HG03064 (cell line): ENCODE results near the gene RER1.

Source experiments
- ATAC-seq: cut with Tn5 transposase; IDR thresholded peaks from one replicate; pipeline ENCODE4 v1.9.1; 2021; ENCODE audit warnings: low read depth; ENCODE audit not compliant: unreplicated experiment

The RER1 gene

GRCh38 chr1:2386636-2387611 is 4.7 kb upstream of the RER1 start:
- no peak for ATAC-seq

- no peak for ATAC-seq
Observed at GRCh38 chr1:2388004-2388913, 3.4 kb upstream of the RER1 start.

DNA sequence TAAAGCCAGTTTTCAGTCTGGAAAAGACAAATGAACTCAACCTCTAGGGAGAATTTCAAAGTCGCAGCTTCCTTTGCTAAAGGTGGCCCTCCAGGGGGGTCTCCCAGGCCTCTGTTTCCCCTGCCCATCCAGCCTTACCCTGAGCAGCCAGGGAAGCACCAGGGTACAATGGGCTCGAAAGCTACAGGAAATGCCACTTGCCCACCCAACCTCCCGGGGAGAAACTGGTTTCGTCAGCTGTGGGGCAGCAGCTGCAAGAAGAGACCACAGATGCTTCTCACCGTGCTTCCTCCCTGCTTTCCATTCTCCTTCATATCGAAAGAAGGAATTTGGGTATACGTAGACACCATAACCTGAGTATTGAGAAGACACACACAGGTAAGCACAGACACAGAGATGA is 2.0 kb upstream of the RER1 start:
- ATAC-seq, result no peak

DNA sequence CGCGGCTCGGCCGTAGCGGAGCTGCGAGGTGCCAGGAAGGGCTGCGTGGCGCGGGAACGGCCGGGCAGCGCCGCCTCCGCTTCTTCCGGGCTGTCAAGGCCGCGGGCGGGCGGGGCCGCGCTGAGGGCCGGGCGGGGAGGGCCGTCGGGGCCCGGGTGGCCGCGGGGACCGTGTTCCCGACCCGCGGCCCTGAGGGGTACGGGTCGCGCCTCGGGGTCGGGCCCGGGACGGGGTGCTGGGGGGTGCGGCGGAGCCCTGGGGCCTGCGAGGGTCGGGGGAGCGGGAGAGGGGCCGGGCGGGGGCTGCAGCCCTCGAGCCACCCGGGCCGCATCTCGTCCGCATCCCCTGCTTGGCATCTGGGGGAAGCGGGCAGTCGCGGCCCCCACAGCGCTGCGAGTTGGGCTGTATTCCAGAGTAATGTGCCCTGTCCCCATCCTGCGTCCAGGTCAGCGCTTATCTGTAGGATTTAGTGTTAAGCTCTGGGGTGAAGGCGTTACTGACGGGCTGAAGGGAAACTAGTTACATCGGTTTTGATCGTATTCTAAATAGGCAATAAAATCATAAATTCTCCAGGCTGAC is 379 bp downstream of the RER1 start:
- no peak for ATAC-seq

DNA sequence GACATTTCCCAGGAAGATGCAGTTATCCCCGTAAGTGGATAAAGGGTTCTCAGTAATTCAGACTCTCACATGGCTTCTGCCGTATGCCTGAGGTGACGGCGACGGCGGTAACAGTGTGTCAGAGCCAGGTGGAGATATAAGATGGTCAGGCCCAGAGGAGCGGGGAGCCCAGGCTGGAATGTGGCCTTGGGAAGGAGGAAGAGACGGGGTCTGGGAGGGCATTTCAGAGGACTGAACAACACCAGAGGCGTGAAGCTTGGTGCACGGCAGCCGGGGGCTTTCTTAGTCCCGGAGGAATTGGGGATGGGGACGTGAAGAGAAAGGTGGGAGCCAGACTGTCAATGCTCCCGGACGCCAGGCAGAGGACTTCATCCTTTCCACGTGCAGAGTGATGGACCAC is 1.0 kb downstream of the RER1 start:
- ATAC-seq, result no peak

DNA sequence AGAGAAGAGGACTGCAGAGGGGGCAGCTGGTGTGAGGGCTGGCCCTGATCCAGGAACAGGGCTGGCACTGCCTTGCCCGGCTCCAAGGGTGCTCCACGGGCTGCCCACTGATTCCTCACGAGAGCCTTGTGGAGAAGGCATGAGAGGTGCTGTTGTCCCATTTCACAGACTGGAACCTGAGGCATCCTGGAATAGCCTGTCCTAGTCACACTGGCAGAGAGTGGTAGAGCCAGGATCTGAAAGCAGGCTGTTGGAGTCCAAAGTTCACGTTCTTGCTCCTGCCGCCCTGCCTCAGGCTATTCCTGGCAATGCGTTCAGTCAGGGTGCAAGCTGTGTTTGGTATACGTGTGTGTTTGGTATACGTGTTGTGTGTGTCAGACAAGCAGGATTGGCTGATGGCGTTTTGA is 1.8 kb downstream of the RER1 start:
- ATAC-seq, result no peak

DNA sequence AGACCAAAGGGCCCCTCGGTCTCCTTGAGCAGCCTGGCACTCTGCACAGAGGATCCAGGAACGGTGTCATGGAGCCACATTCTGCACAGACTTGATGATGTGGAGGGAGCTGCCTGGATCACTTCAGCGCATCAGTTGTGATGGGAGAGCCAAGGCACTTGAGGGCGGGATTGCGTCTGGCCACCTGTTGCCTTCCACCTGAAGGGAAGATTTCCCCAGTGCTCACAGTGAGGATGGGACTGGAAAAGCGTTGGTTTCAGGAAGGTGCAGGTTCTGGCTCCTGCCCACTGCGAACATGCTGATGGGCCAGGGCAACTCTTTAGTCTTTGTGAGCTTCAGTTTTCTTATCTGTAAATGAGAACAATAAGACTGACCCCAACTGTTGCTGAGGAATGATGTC is 2.6 kb downstream of the RER1 start:
- ATAC-seq, result no peak

DNA sequence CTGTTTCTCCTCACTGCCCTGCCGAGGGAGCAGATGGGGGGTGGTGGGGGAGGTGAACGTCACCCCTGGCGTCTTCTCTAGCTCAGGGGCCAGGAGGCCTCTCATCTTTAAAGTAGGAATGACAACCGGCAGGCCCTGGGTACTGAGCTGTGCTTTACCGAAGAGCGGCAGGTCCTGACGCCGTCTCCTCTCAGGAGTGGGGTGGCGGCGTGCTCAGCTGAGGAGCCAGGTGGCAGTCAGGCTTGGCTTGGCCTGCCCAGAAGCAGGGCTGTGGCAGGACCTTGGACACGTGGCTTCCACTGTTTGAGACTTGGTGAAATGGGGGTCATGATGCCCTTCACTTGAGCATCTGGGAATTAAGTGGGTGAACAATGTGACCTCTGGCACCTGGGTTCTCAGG is 3.1 kb downstream of the RER1 start:
- no peak for ATAC-seq

- no peak for ATAC-seq
Observed at GRCh38 chr1:2395245-2395644, 3.6 kb downstream of the RER1 start.

GRCh38 chr1:2396059-2396458 is 4.4 kb downstream of the RER1 start:
- no peak for ATAC-seq

- ATAC-seq, result no peak
Observed at GRCh38 chr1:2396476-2396875, 4.8 kb downstream of the RER1 start.

DNA sequence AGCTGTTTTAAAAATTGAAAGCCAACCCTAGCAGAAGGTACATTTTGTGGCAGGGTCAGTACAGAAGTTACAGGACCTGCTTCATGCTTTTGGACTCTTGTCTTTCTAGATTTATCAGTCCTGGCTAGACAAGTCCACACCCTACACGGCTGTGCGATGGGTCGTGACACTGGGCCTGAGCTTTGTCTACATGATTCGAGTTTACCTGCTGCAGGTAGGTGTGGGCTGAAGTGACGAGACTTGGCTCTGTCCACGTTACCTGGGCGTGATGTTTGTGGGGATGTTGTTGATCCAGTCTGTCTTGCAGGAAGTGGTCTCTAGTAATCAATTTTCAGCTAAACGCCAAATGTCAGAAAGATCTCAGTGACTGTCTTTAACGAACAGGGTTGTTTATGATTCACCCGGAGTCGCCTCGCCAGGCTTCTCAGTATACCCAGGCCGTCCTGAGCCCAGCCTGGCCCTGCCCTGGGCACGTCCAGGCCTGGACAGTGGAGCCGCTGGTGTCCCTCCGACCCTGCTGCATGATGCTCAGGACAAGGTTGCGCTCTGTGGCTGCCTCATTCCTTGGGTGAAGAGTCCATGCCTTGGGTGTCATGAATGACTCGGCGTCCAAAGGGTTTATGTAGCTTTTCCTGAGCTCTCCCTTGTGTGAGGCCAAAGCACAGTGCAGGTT is 5.5 kb downstream of the RER1 start:
- ATAC-seq, result no peak

GRCh38 chr1:2398871-2399270 is 7.2 kb downstream of the RER1 start:
- ATAC-seq, result no peak

- ATAC-seq, result no peak
Observed at GRCh38 chr1:2399890-2400575, 8.4 kb downstream of the RER1 start.

DNA sequence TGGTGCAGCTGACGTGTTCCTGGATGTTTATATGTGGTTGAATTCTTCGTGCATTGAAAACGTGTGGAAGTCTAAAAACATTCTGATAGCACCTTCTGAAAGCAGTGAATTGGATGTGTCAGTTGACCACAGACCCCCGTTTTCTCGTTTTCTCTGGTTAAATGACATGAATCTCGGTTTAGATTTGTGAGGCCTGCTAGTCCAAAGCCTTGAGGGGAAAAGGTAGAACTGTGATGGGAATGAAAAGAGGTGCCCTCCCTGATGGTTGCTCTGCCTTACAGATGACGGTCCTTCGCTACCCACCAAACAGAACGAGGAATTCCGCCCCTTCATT is 8.9 kb downstream of the RER1 start:
- ATAC-seq, result no peak

DNA sequence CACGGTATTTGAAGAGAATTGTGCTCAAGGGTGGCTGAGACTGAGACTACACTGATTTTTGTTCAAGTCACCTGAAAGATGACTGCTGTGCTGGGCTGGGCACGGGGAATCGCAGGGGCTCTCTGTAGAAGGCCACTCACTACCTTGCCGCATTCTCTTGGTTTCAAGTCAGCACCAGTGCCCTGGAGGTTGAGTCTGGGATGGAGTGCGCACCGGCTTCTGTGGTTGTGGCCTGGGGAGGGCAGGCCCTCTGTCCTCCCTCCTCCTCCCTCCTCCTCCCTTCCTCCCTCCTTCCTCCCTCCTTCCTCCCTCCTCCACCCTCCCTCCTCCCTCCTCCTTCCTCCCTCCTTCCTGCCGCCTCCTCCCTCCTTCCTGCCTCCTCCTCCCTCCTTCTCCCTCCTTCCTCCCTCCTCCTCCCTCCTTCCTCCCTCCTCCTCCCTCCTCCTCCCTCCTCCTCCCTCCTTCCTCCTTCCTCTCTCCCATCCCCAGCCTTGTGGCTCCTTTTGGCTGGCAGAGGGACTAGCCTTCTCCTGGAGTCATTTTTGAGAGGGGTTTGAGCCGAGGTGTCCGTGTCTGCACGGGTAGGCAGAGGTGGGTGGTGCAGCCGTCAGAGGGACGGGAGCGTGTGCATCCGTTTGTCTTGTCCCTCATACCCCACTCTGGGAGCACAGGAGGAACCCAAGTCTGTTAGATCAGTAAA is 9.5 kb downstream of the RER1 start:
- ATAC-seq, result no peak

GRCh38 chr1:2402420-2402819 is 10.8 kb downstream of the RER1 start:
- no peak for ATAC-seq

DNA sequence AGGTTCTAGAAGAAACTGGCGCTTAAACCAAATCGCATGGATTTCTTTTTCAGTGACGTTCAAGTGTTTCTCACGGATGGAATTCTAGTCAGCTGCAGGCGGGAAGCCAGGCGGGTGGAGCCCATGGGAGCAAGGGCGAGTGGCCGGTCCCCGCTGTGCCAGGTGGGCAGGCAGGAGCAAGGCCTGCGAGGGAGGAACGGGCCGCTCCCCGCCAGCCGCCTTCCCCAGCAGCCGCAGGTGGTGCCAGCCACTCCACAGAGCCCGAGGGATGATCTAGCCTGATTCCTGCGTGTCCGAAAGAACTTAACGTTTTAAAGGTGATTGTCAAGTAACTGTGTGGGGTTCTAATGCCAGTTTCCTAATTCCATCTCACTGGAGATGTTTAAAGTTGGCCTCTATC is 11.6 kb downstream of the RER1 start:
- no peak for ATAC-seq

- no peak for ATAC-seq
Observed at GRCh38 chr1:2404142-2404889, 12.7 kb downstream of the RER1 start.
